A549 (cell line): Measurements from ENCODE around the gene MADCAM1. TPM values are rescaled to one million over a fixed set of nuclear protein-coding genes. Genes with fewer than 3 reads are reported as not detected.
"Not testable (repeated sequence)": the region's sequence is repeated elsewhere in the genome, so short reads cannot be mapped to it uniquely, and the experiment has no call there.

Source experiments
- ATAC-seq, 2 experiments: fragments of 200-7000 bp in 1 of 2; fragments of >200 bp in 1 of 2; cut with Nextera tagmentation in 1 of 2; cut with Tn5 transposase in 1 of 2; 3 replicates each; pipeline versions ENCODE4 v1.8.0 to v1.9.1; 2018 to 2020; ENCODE audit warnings: mild to moderate bottlenecking in 1 of 2, moderate library complexity in 1 of 2
- CTCF ChIA-PET: fragments of 300-600 bp; sonication (Branson Sonifier 250); formaldehyde crosslinking; extraction: SDS; loops from one replicate; lab custom pipeline; 2021; ENCODE audit warnings: antibody characterized with exemption, inconsistent platforms; lab: Yijun Ruan, JAX
- POLR2A ChIA-PET: fragments of 350-600 bp; formaldehyde crosslinking; extraction: SDS; loops from one replicate; lab custom pipeline; 2021; ENCODE audit warnings: antibody characterized with exemption, inconsistent platforms; lab: Yijun Ruan, JAX
- DNase-seq, 2 experiments: peaks; one replicate each; pipeline versions ENCODE4 v3.0.0 to v3.0.0-alpha.2; 2011 to 2016; ENCODE audit warnings: low read depth in 1 of 2, low spot score in 1 of 2
- FAIRE-seq: peaks from 2 replicates; lab custom pipeline; 2011; peaks lifted over from hg19 to GRCh38; lab: Jason Lieb, UNC
- H3K27ac ChIP-seq, 2 experiments: fragments of >200 bp; sonication (Bioruptor Twin); formaldehyde crosslinking; 3 replicates each; pipeline ENCODE4 v1.5.1; 2016 to 2017
- H3K4me1 ChIP-seq: fragments of >200 bp; sonication (Bioruptor Twin); formaldehyde crosslinking; 3 replicates; pipeline ENCODE4 v1.6.1; 2016
- H3K4me2 ChIP-seq: fragments of >200 bp; sonication (Bioruptor Twin); formaldehyde crosslinking; 3 replicates; pipeline ENCODE4 v1.6.1; 2016
- H3K4me3 ChIP-seq: fragments of >200 bp; sonication (Bioruptor Twin); formaldehyde crosslinking; 3 replicates; pipeline ENCODE4 v1.5.1; 2016
- H3K9me3 ChIP-seq: fragments of >200 bp; sonication (Bioruptor Twin); formaldehyde crosslinking; 3 replicates; pipeline ENCODE4 v1.6.1; 2016
- ATOH8 ChIP-seq: fragments of 250-450 bp; sonication (Bioruptor Pico); IDR thresholded peaks from 2 replicates; pipeline ENCODE4 v1.5.0; 2020; ENCODE audit warnings: low read depth, mild to moderate bottlenecking, moderate library complexity
- BHLHE40 ChIP-seq: IDR thresholded peaks from 2 replicates; pipeline ENCODE4 v1.6.1; 2012; ENCODE audit warnings: low read depth, low read length, inconsistent platforms
- CHD2 ChIP-seq: fragments of 150-350 bp; IDR thresholded peaks from 2 replicates; pipeline ENCODE4 v1.6.1; 2014; ENCODE audit warnings: low read length; ENCODE audit not compliant: partially characterized antibody
- CHD4 ChIP-seq: fragments of 200-600 bp; sonication (generic); IDR thresholded peaks from 2 replicates; pipeline ENCODE4 v1.6.1; 2016; ENCODE audit warnings: antibody characterized with exemption, mild to moderate bottlenecking, borderline replicate concordance
- CTCF ChIP-seq: fragments of >200 bp; sonication (Bioruptor Twin); formaldehyde crosslinking; IDR thresholded peaks from 3 replicates; pipeline ENCODE4 v1.5.1; 2016
- EHF ChIP-seq: fragments of 250-450 bp; sonication (Bioruptor Pico); IDR thresholded peaks from 2 replicates; pipeline ENCODE4 v1.5.0; 2020; ENCODE audit warnings: mild to moderate bottlenecking
- FOXS1 ChIP-seq: fragments of 250-450 bp; sonication (Bioruptor Pico); IDR thresholded peaks from 2 replicates; pipeline ENCODE4 v1.5.0; 2020; ENCODE audit warnings: mild to moderate bottlenecking, moderate library complexity
- GATA3 ChIP-seq: IDR thresholded peaks from 2 replicates; pipeline ENCODE4 v1.6.1; 2012; ENCODE audit warnings: borderline replicate concordance
- HMGXB4 ChIP-seq: fragments of 250-450 bp; sonication (Bioruptor Pico); IDR thresholded peaks from 2 replicates; pipeline ENCODE4 v1.5.0; 2021; ENCODE audit warnings: mild to moderate bottlenecking, moderate library complexity, borderline replicate concordance
- HOXA7 ChIP-seq: fragments of 250-450 bp; sonication (Bioruptor Pico); IDR thresholded peaks from 2 replicates; pipeline ENCODE4 v1.5.0; 2020; ENCODE audit warnings: mild to moderate bottlenecking, moderate library complexity
- JUNB ChIP-seq: fragments of >200 bp; sonication (Bioruptor Twin); formaldehyde crosslinking; IDR thresholded peaks from 2 replicates; pipeline ENCODE4 v1.6.1; 2016
- KDM5A ChIP-seq: fragments of 200-600 bp; sonication (generic); IDR thresholded peaks from 2 replicates; pipeline ENCODE4 v1.6.1; 2016; ENCODE audit warnings: antibody characterized with exemption, mild to moderate bottlenecking
- MAFK ChIP-seq: fragments of 450-650 bp; IDR thresholded peaks from 2 replicates; pipeline ENCODE4 v1.6.1; 2014; ENCODE audit not compliant: partially characterized antibody
- MAX ChIP-seq: IDR thresholded peaks from 2 replicates; pipeline ENCODE4 v1.6.1; 2012
- PBX3 ChIP-seq: IDR thresholded peaks from 2 replicates; pipeline ENCODE4 v1.6.1; 2012
- POLR2AphosphoS2 ChIP-seq: conservative IDR thresholded peaks from 2 replicates; pipeline ENCODE4 v1.6.1; 2012; ENCODE audit warnings: low read length, improper control_type of control experiment, inconsistent platforms
- RAD21 ChIP-seq, 2 experiments: fragments of >200 bp in 1 of 2; sonication (Bioruptor Twin) in 1 of 2; formaldehyde crosslinking in 1 of 2; IDR thresholded peaks in 1 of 2; conservative IDR thresholded peaks in 1 of 2; 2 replicates in 1 of 2; 3 replicates in 1 of 2; pipeline ENCODE4 v1.6.1; 2012 to 2018; ENCODE audit warnings: inconsistent platforms in 1 of 2
- REST ChIP-seq: fragments of 200-600 bp; sonication (generic); IDR thresholded peaks from 2 replicates; pipeline ENCODE4 v1.6.1; 2016; ENCODE audit warnings: antibody characterized with exemption, mild to moderate bottlenecking, moderate library complexity
- SMC3 ChIP-seq: fragments of >200 bp; sonication (Bioruptor Twin); formaldehyde crosslinking; IDR thresholded peaks from 3 replicates; pipeline ENCODE4 v1.6.1; 2018; ENCODE audit warnings: inconsistent platforms
- SREBF2 ChIP-seq: fragments of 450-650 bp; IDR thresholded peaks from 2 replicates; pipeline ENCODE4 v1.6.1; 2014; ENCODE audit warnings: mild to moderate bottlenecking, moderate library complexity
- TP53 ChIP-seq: fragments of 250-450 bp; sonication (Bioruptor Pico); IDR thresholded peaks from 2 replicates; pipeline ENCODE4 v1.5.0; 2021; ENCODE audit warnings: mild to moderate bottlenecking, moderate library complexity
- USF2 ChIP-seq: fragments of 450-650 bp; IDR thresholded peaks from 2 replicates; pipeline ENCODE4 v1.6.1; 2014; ENCODE audit warnings: antibody characterized with exemption
- ZNF302 ChIP-seq: fragments of 250-450 bp; sonication (Bioruptor Pico); IDR thresholded peaks from 2 replicates; pipeline ENCODE4 v1.9.0; 2021; ENCODE audit warnings: inconsistent platforms, mild to moderate bottlenecking, moderate library complexity
- WGBS: methylation state at CpG from one replicate; pipeline ENCODE4 v1.1.6; 2017; ENCODE audit errors: missing lambda C conversion rate; 5-methylcytosine and 5-hydroxymethylcytosine counted together
- polyA plus RNA-seq, 4 experiments: library from polyadenylated mRNA; depleted of rRNA in 3 of 4; stranded (reverse); fragments of >200 nt; fragmentation: RNase III in 1 of 4; extraction: RNeasy Plus Mini Kit Qiagen cat#74134 plus additional on column Dnase treatment in 1 of 4; gene quantifications; 2 replicates in 3 of 4; 3 replicates in 1 of 4; pipeline ENCODE4 v1.2.3, GENCODE V29; 2011 to 2017

The MADCAM1 gene
- polyA plus RNA-seq, 2 of the 4 experiments (the other 2 are of a cell fraction), result 0.06 to 0.25 TPM

GRCh38 chr19:478976-479375 is 17.3 kb upstream of the MADCAM1 start:
- FAIRE-seq (no peak), DNase-seq (no peak), ATAC-seq (no peak)
- whole genome bisulfite sequencing, result 84% methylated on average over 14 of the region's 14 CpGs
- ChIA-PET POLR2A (no interaction called here), CTCF (no interaction called here)
- TF ChIP-seq BHLHE40, result no peak
- no peak for TF ChIP-seq SMC3
- no peaks in the 10 kb centered on the region for H3K4me1 ChIP-seq
- H3K9me3 ChIP-seq, result no peaks in the 10 kb centered on the region
- no peak overlapping the region for H3K27ac ChIP-seq
- no peak overlapping the region for H3K4me3 ChIP-seq
- H3K4me2 ChIP-seq, result no peak overlapping the region

GRCh38 chr19:480016-480855 is 16.1 kb upstream of the MADCAM1 start:
- Histone ChIP-seq H3K27ac (peak overlapping the region in 1 of 2 experiments; percentile 61; a peak in 3 of 6 replicates), H3K4me2 (peak overlapping the region; percentile 71), H3K9me3 (no peaks in the 10 kb centered on the region), H3K4me3 (0 out of 3 replicates have a peak overlapping the region, but pooled peaks have one; percentile 5), H3K4me1 (no peaks in the 10 kb centered on the region)
- FAIRE-seq, result no peak
- CTCF ChIA-PET, result interaction anchor here (0.9 to 1.0 kb wide), 2 partner anchors 9 to 70 kb away, joined by 3 to 4 read pairs; no protein-coding TSS in a partner anchor
- POLR2A ChIA-PET, result no interaction called here
- 21% methylated on average over 34 of the region's 36 CpGs for WGBS
- no peak for TF ChIP-seq ZNF302 (CRISPR knock-in tag)
- TF ChIP-seq GATA3, result no peak
- no peak for TF ChIP-seq POLR2AphosphoS2
- no peak for TF ChIP-seq REST
- TF ChIP-seq CHD2, result no peak
- TF ChIP-seq MAFK, result no peak
- TF ChIP-seq FOXS1 (CRISPR knock-in tag), result no peak
- no peak for TF ChIP-seq JUNB
- no peak for TF ChIP-seq HOXA7
- TF ChIP-seq ATOH8 (CRISPR knock-in tag), result no peak
- peak; percentile 50 for TF ChIP-seq CTCF
- no peak for TF ChIP-seq PBX3
- TF ChIP-seq CHD4, result no peak
- peak; percentile 44; the same call in 1 of the 2 replicates for TF ChIP-seq MAX
- peak; percentile 57 to 59 for TF ChIP-seq RAD21 (conservative IDR thresholded peaks at IDR 0.05 in 1 of 2, IDR thresholded peaks at IDR 0.05 in 1 of 2)
- TF ChIP-seq SREBF2, result no peak
- TF ChIP-seq TP53 (CRISPR knock-in tag), result no peak
- TF ChIP-seq EHF (CRISPR knock-in tag), result no peak
- peak; percentile 56; the same call in 2 of the 3 replicates for TF ChIP-seq SMC3
- TF ChIP-seq KDM5A, result no peak
- no peak; the same call in 1 of the 2 replicates for TF ChIP-seq USF2
- TF ChIP-seq HMGXB4 (CRISPR knock-in tag), result no peak
- peak; percentile 85 to 87 for ATAC-seq
- peak; percentile 70 to 79 for DNase-seq

- H3K27ac ChIP-seq, DNase-seq, FAIRE-seq, H3K4me1 ChIP-seq, H3K9me3 ChIP-seq, H3K4me2 ChIP-seq, POLR2A ChIA-PET, ATAC-seq, H3K4me3 ChIP-seq: not testable (repeated sequence)
- WGBS, result 43% methylated on average over 3 of the region's 3 CpGs
- CTCF ChIA-PET, result interaction anchor here (0.6 kb wide), 1 partner anchor 119 kb away, joined by 3 read pairs; no protein-coding TSS in a partner anchor
Observed at GRCh38 chr19:481100-481499, 15.2 kb upstream of the MADCAM1 start.
